Measurements from ENCODE around the gene NR1H4.
A peak's percentile ranks its signal among the peaks of the same experiment; 100 is the strongest.

Gene NR1H4

DNA sequence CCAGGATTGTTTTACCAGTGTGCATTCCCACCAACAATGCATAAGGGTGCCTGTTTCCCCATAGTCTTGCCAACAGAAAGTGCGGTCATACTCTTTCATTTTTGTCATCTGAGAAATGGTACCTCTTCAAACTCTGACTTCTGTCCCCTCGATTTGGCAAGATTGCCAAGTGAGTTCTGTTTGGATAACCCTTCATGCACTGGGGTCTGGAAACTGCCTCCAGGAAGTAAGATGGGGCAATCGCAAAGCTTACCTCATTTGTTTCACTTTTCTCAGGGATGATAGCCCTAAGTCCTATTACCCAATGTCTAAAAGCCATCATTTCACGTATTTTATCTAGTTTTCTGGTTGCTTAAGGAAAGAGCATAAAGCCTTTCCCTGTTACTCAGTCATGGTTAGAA, 28.6 kb upstream of the NR1H4 start:
- no peak overlapping the region for H3K4me3 ChIP-seq (ENCODE audit: low read length in 2 of 2)
- no peak overlapping the region for H3K27ac ChIP-seq (ENCODE audit: low read length)
- H3K4me1 ChIP-seq (ENCODE audit: control insufficient read depth, insufficient read depth, low read length) = peaks cover 7% of the 10 kb centered on the region
- H3K9ac ChIP-seq (ENCODE audit: low read length in 2 of 2) = no peak overlapping the region
- no peaks in the 10 kb centered on the region for H3K27me3 ChIP-seq (ENCODE audit: control insufficient read depth in 1 of 2, insufficient read depth in 2 of 2, low read length in 2 of 2)
- no peaks in the 10 kb centered on the region for H3K9me3 ChIP-seq (ENCODE audit: control insufficient read depth in 2 of 2, low read length in 2 of 2)
- no peaks in the 10 kb centered on the region for H3K36me3 ChIP-seq (ENCODE audit: control insufficient read depth in 2 of 2, insufficient read depth in 2 of 2, low read length in 2 of 2)

DNA sequence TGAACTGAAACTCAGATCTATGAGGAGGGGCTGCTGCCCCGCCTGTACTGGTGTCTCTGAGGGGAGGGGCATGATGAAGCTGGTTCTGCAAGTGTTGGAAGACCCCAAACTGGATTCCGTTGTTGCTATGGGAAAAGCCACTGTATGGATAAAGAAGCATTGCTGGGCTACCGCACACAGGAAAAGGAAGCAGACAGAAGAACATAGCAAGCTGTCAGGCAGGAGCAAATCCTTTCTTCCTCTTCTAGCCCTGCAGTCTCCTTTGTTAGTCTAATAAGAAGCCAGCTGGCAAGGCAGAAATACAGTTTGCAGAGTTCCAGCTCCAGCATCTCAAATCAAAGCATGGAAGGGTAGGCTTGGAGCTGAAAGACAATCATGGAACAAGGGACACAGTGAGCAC, 26.3 kb upstream of the NR1H4 start:
- no peaks in the 10 kb centered on the region for H3K9me3 ChIP-seq (ENCODE audit: control insufficient read depth in 2 of 2, low read length in 2 of 2)
- peaks cover 13% of the 10 kb centered on the region for H3K4me1 ChIP-seq (ENCODE audit: control insufficient read depth, insufficient read depth, low read length)
- peak overlapping the region in 1 of 2 donors; percentile 54 for H3K4me3 ChIP-seq (ENCODE audit: low read length in 2 of 2)
- no peaks in the 10 kb centered on the region for H3K27me3 ChIP-seq (ENCODE audit: control insufficient read depth in 1 of 2, insufficient read depth in 2 of 2, low read length in 2 of 2)
- H3K27ac ChIP-seq (ENCODE audit: low read length) = no peak overlapping the region
- no peak overlapping the region for H3K9ac ChIP-seq (ENCODE audit: low read length in 2 of 2)
- no peaks in the 10 kb centered on the region for H3K36me3 ChIP-seq (ENCODE audit: control insufficient read depth in 2 of 2, insufficient read depth in 2 of 2, low read length in 2 of 2)

DNA sequence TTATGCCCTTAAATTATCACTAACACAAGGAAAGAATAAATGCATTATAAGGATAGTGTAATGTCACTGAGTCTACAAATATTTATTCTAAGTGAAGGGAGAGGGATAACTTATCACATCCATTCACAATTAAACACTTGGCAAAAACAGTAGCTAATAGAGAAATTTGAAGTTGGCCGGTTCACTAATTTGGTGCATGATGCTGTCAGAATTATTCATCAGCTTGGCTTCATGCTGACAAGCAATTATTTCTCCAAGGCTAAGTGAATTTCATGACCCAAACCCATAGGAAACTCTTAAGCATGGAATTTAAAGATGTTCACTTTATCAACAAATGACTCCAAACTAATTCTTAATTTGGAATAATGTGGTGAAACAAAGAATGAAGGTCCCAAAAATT, 25.0 kb upstream of the NR1H4 start:
- peaks cover 19% of the 10 kb centered on the region for H3K4me1 ChIP-seq (ENCODE audit: control insufficient read depth, insufficient read depth, low read length)
- no peaks in the 10 kb centered on the region for H3K36me3 ChIP-seq (ENCODE audit: control insufficient read depth in 2 of 2, insufficient read depth in 2 of 2, low read length in 2 of 2)
- H3K9ac ChIP-seq (ENCODE audit: low read length in 2 of 2) = no peak overlapping the region
- no peaks in the 10 kb centered on the region for H3K27me3 ChIP-seq (ENCODE audit: control insufficient read depth in 1 of 2, insufficient read depth in 2 of 2, low read length in 2 of 2)
- H3K9me3 ChIP-seq (ENCODE audit: control insufficient read depth in 2 of 2, low read length in 2 of 2) = no peaks in the 10 kb centered on the region
- peak overlapping the region in 1 of 2 donors; percentile 25 for H3K4me3 ChIP-seq (ENCODE audit: low read length in 2 of 2)
- no peak overlapping the region for H3K27ac ChIP-seq (ENCODE audit: low read length)

DNA sequence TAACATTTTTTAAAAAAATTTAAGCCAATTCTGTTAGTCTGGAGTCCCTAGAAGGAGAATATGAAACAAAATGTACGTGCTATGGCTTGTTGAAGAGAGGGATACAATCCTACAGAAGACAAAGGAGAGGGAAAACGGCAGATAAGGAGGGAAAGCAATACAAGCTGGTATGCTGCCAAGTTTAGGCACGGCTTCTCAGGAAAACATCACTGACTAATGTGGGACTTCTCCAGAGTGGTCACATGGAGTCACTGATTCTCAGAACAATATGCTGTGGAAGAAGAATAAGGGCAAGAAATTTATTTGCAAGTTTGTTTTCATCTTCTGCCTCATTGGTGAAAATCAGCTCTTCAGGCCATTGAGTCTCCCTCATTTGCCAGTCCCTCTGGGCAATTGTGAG, 22.9 kb upstream of the NR1H4 start:
- H3K36me3 ChIP-seq (ENCODE audit: control insufficient read depth in 2 of 2, insufficient read depth in 2 of 2, low read length in 2 of 2) = no peaks in the 10 kb centered on the region
- H3K27ac ChIP-seq (ENCODE audit: low read length) = no peak overlapping the region
- H3K4me1 ChIP-seq (ENCODE audit: control insufficient read depth, insufficient read depth, low read length) = peaks cover 26% of the 10 kb centered on the region
- no peak overlapping the region for H3K9ac ChIP-seq (ENCODE audit: low read length in 2 of 2)
- H3K27me3 ChIP-seq (ENCODE audit: control insufficient read depth in 1 of 2, insufficient read depth in 2 of 2, low read length in 2 of 2) = no peaks in the 10 kb centered on the region
- H3K4me3 ChIP-seq (ENCODE audit: low read length in 2 of 2) = no peak overlapping the region
- no peaks in the 10 kb centered on the region for H3K9me3 ChIP-seq (ENCODE audit: control insufficient read depth in 2 of 2, low read length in 2 of 2)

DNA sequence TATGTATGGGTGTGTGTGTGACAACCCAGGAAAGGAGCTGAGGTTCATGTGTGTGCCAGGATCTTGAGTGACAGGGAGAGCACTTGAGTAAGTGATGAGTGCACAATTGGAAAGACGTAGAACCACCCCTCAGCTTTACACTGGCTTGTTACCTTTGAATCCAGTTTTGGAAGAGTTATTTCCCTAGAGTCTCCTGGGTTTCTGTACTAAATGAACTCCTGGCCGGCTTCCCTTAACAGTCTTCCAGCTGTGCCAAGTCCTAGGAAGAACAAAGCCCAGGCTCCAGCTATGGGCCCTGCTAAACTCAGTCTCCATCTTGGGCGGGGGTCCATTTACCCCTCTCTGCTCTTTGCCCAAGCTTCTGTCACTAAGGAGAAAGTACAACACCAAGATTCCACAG, 19.7 kb upstream of the NR1H4 start:
- Histone ChIP-seq H3K27me3 (ENCODE audit: control insufficient read depth in 1 of 2, insufficient read depth in 2 of 2, low read length in 2 of 2) (no peaks in the 10 kb centered on the region), H3K36me3 (ENCODE audit: control insufficient read depth in 2 of 2, insufficient read depth in 2 of 2, low read length in 2 of 2) (no peaks in the 10 kb centered on the region), H3K9me3 (ENCODE audit: control insufficient read depth in 2 of 2, low read length in 2 of 2) (no peaks in the 10 kb centered on the region), H3K4me1 (ENCODE audit: control insufficient read depth, insufficient read depth, low read length) (peaks cover 18% of the 10 kb centered on the region), H3K9ac (ENCODE audit: low read length in 2 of 2) (no peak overlapping the region), H3K4me3 (ENCODE audit: low read length in 2 of 2) (peak overlapping the region in 1 of 2 donors; percentile 50), H3K27ac (ENCODE audit: low read length) (peak overlapping the region; percentile 12)

DNA sequence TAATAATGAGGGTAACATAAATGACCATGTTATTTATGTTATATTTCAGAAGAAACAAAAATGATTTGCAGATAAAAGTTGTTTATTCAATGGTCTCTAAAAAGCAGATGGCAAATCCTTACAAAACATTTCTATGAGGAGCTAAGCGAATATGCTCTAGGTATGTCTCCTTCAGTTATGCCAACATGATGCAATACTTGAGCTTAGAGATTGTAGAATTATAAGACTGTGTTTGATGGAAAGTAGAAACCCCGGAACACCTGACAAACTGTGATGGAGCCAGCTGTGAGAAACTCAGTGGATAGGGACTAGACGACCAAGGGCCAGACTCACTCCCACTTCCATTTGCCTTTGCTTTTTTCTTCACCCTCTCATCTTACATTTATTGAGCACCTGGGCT, 17.8 kb upstream of the NR1H4 start:
- Histone ChIP-seq H3K4me1 (ENCODE audit: control insufficient read depth, insufficient read depth, low read length) (peaks cover 19% of the 10 kb centered on the region), H3K4me3 (ENCODE audit: low read length in 2 of 2) (no peak overlapping the region), H3K36me3 (ENCODE audit: control insufficient read depth in 2 of 2, insufficient read depth in 2 of 2, low read length in 2 of 2) (no peaks in the 10 kb centered on the region), H3K9me3 (ENCODE audit: control insufficient read depth in 2 of 2, low read length in 2 of 2) (no peaks in the 10 kb centered on the region), H3K27ac (ENCODE audit: low read length) (no peak overlapping the region), H3K27me3 (ENCODE audit: control insufficient read depth in 1 of 2, insufficient read depth in 2 of 2, low read length in 2 of 2) (no peaks in the 10 kb centered on the region), H3K9ac (ENCODE audit: low read length in 2 of 2) (no peak overlapping the region)

DNA sequence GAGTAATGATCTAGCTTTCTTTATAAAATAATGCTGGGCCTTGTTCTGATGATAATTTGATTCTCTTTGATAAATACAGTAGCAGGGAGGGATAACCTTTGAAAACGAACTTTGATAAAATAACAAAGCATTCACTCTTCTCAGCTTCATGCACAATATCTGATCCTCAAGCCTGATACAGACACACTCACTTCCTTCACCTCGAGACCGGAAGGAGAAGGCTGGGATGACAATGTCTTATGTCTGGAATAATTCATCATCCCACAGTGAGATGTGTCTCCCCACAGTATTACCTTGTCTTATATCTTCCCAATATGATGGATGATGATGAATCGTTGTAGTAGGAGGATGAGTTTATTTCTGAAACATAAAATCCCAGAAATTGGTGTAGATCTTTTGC, 15.5 kb upstream of the NR1H4 start:
- H3K9me3 ChIP-seq (ENCODE audit: control insufficient read depth in 2 of 2, low read length in 2 of 2) = no peaks in the 10 kb centered on the region
- H3K27ac ChIP-seq (ENCODE audit: low read length) = no peak overlapping the region
- no peaks in the 10 kb centered on the region for H3K36me3 ChIP-seq (ENCODE audit: control insufficient read depth in 2 of 2, insufficient read depth in 2 of 2, low read length in 2 of 2)
- H3K4me3 ChIP-seq (ENCODE audit: low read length in 2 of 2) = no peak overlapping the region
- H3K4me1 ChIP-seq (ENCODE audit: control insufficient read depth, insufficient read depth, low read length) = peaks cover 14% of the 10 kb centered on the region
- no peaks in the 10 kb centered on the region for H3K27me3 ChIP-seq (ENCODE audit: control insufficient read depth in 1 of 2, insufficient read depth in 2 of 2, low read length in 2 of 2)
- no peak overlapping the region for H3K9ac ChIP-seq (ENCODE audit: low read length in 2 of 2)

DNA sequence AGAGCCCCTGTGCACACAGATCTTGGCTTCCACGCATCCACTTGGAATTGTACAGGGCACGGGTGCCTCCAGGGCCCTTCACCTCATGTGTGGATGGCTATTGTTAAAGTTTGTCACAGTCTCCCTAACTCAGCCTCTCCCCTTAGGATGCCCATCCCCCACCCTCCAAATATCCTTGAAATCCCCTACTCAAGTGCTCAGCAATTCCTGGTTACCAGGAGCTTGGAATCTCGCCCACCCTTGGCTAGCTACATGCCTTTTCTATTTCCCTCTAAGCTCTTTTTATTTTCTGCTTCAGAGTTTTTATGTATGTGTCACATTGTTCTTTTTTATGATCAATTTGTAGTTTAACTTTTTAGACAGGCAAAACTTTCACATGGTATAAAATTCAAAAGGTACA, 13.0 kb upstream of the NR1H4 start:
- H3K4me3 ChIP-seq (ENCODE audit: low read length in 2 of 2) = no peak overlapping the region
- H3K36me3 ChIP-seq (ENCODE audit: control insufficient read depth in 2 of 2, insufficient read depth in 2 of 2, low read length in 2 of 2) = no peaks in the 10 kb centered on the region
- peaks cover 3% of the 10 kb centered on the region for H3K4me1 ChIP-seq (ENCODE audit: control insufficient read depth, insufficient read depth, low read length)
- no peak overlapping the region for H3K27ac ChIP-seq (ENCODE audit: low read length)
- H3K9ac ChIP-seq (ENCODE audit: low read length in 2 of 2) = no peak overlapping the region
- H3K27me3 ChIP-seq (ENCODE audit: control insufficient read depth in 1 of 2, insufficient read depth in 2 of 2, low read length in 2 of 2) = no peaks in the 10 kb centered on the region
- no peaks in the 10 kb centered on the region for H3K9me3 ChIP-seq (ENCODE audit: control insufficient read depth in 2 of 2, low read length in 2 of 2)

DNA sequence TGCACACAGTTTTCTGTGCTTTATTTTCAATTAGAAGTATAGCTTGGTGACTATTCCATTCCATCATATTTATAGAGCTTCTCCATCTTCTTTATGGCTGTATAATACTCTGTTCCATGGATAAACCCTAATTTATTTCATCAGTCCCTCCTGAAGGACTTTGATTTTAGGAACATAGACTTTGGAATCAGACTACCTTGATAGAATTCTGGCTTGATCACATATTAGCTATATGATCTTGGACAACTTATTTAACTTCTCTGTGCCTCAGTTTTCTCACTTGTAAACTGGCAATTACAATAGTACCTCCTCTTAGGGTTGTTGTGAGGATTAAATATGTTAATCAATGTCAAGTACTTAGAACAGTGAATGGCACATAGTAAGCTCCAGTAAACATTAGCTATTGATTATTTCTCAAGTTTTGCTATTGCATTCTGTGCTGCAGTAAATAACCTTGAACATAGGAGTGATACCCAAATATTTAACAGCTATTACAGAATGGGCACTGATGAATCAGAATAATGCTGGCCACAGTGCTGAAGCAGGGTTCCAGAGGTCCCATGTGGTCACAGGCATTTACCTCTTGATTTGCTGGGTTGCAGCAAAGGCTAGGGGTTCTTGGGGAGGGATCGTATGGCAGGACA, 12.2 kb upstream of the NR1H4 start:
- Histone ChIP-seq H3K27ac (ENCODE audit: low read length) (no peak overlapping the region), H3K36me3 (ENCODE audit: control insufficient read depth in 2 of 2, insufficient read depth in 2 of 2, low read length in 2 of 2) (no peaks in the 10 kb centered on the region), H3K27me3 (ENCODE audit: control insufficient read depth in 1 of 2, insufficient read depth in 2 of 2, low read length in 2 of 2) (no peaks in the 10 kb centered on the region), H3K4me1 (ENCODE audit: control insufficient read depth, insufficient read depth, low read length) (peaks cover 3% of the 10 kb centered on the region), H3K9me3 (ENCODE audit: control insufficient read depth in 2 of 2, low read length in 2 of 2) (no peaks in the 10 kb centered on the region), H3K4me3 (ENCODE audit: low read length in 2 of 2) (no peak overlapping the region), H3K9ac (ENCODE audit: low read length in 2 of 2) (no peak overlapping the region)

DNA sequence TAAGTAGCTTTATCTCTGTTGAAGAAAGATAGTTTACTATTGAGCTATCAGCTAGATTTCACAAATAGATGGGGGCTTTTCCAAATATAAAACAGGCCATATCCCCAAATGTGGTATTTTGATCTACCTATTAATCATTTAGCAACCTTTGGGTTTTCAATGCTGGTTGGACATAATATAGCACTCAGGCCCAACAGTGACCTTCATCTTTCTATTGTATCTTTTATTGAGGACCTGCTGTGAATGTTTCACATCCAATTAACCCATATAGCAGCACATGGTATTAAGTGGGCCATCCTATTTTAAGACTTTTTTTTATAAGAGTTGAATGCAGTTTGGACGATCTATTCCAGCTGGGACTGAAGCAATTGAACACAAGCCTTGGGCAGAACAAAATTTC, 10.0 kb upstream of the NR1H4 start:
- no peaks in the 10 kb centered on the region for H3K27me3 ChIP-seq (ENCODE audit: control insufficient read depth in 1 of 2, insufficient read depth in 2 of 2, low read length in 2 of 2)
- H3K4me1 ChIP-seq (ENCODE audit: control insufficient read depth, insufficient read depth, low read length) = peaks cover 3% of the 10 kb centered on the region
- H3K4me3 ChIP-seq (ENCODE audit: low read length in 2 of 2) = no peak overlapping the region
- H3K9me3 ChIP-seq (ENCODE audit: control insufficient read depth in 2 of 2, low read length in 2 of 2) = no peaks in the 10 kb centered on the region
- H3K36me3 ChIP-seq (ENCODE audit: control insufficient read depth in 2 of 2, insufficient read depth in 2 of 2, low read length in 2 of 2) = no peaks in the 10 kb centered on the region
- no peak overlapping the region for H3K27ac ChIP-seq (ENCODE audit: low read length)
- H3K9ac ChIP-seq (ENCODE audit: low read length in 2 of 2) = no peak overlapping the region

DNA sequence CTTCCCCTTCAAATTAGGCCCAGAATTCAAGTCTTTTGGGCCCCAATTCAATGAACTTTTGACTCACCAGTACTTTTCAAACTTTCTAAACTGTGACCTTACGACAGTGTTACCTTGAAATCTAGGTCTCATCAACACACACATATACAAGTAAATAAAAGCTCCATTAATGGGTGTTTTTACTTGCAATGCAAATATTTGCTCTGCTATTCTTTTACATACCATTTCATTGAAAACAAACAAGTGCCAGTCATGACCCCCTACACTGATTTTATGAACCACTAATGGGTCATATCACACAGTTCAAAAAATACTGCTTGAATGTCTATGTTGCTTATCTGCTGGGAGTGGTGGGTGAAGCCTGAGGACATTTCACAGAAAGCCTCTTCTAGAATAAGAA, 9.1 kb upstream of the NR1H4 start:
- H3K4me3 ChIP-seq (ENCODE audit: low read length in 2 of 2) = no peak overlapping the region
- no peak overlapping the region for H3K27ac ChIP-seq (ENCODE audit: low read length)
- H3K36me3 ChIP-seq (ENCODE audit: control insufficient read depth in 2 of 2, insufficient read depth in 2 of 2, low read length in 2 of 2) = no peaks in the 10 kb centered on the region
- no peaks in the 10 kb centered on the region for H3K9me3 ChIP-seq (ENCODE audit: control insufficient read depth in 2 of 2, low read length in 2 of 2)
- H3K9ac ChIP-seq (ENCODE audit: low read length in 2 of 2) = no peak overlapping the region
- peaks cover 3% of the 10 kb centered on the region for H3K4me1 ChIP-seq (ENCODE audit: control insufficient read depth, insufficient read depth, low read length)
- H3K27me3 ChIP-seq (ENCODE audit: control insufficient read depth in 1 of 2, insufficient read depth in 2 of 2, low read length in 2 of 2) = no peaks in the 10 kb centered on the region
